Fibroblast of the aortic adventitia (primary cell): ENCODE measurements around the gene RTN3. TPM values are rescaled to one million over a fixed set of nuclear protein-coding genes. Genes with fewer than 3 reads are reported as not detected.

Experiments used
- DNase-seq: peaks from one replicate; pipeline ENCODE4 v3.0.0-alpha.2; 2010; ENCODE audit warnings: low read depth
- H3K4me3 ChIP-seq: 2 replicates; pipeline ENCODE4 v1.5.1; 2011; ENCODE audit warnings: low read depth, mild to moderate bottlenecking, control low read depth, low read length, moderate library complexity
- CTCF ChIP-seq: IDR thresholded peaks from 2 replicates; pipeline ENCODE4 v1.5.1; 2011; ENCODE audit warnings: mild to moderate bottlenecking, low read length, control low read depth, inconsistent platforms; ENCODE audit not compliant: insufficient read depth
- total RNA-seq: library from RNA; depleted of rRNA; stranded (reverse); fragments of >200 nt; gene quantifications from 2 replicates; pipeline ENCODE4 v1.2.3, GENCODE V29; 2012; ENCODE audit warnings: low replicate concordance

RTN3 gene
- total RNA-seq, 1 donor, result 151 TPM

GRCh38 chr11:63761188-63761587 lies 79.9 kb downstream of the RTN3 start:
- no peak for TF ChIP-seq CTCF
- DNase-seq, result no peak
- H3K4me3 ChIP-seq, result no peak overlapping the region

- DNase-seq, result no peak
- peak overlapping the region; percentile 5 for H3K4me3 ChIP-seq
- TF ChIP-seq CTCF, result no peak
These were observed 80.8 kb downstream of the RTN3 start for GRCh38 chr11:63761931-63762653.

GRCh38 chr11:63762654-63763495 lies 81.6 kb downstream of the RTN3 start:
- H3K4me3 ChIP-seq, result peak overlapping the region; percentile 35
- peak; percentile 32 for DNase-seq
- TF ChIP-seq CTCF, result no peak

- no peak overlapping the region for H3K4me3 ChIP-seq
- no peak for DNase-seq
- no peak for TF ChIP-seq CTCF
These were observed 82.4 kb downstream of the RTN3 start for GRCh38 chr11:63763496-63764339.

GRCh38 chr11:63764340-63764678 lies 83.0 kb downstream of the RTN3 start:
- TF ChIP-seq CTCF, result no peak
- no peak for DNase-seq
- no peak overlapping the region for H3K4me3 ChIP-seq

GRCh38 chr11:63764679-63765647 lies 83.7 kb downstream of the RTN3 start:
- no peak for DNase-seq

More at GRCh38 chr11:63764679-63765647, 83.7 kb downstream of the RTN3 start:
- TF ChIP-seq CTCF, result no peak
- H3K4me3 ChIP-seq, result no peak overlapping the region
